K562 (cell line): ENCODE results near the gene LBHD2. TPM values are rescaled to one million over a fixed set of nuclear protein-coding genes. Genes with fewer than 3 reads are reported as not detected.
A peak's percentile ranks its signal among the peaks of the same experiment; 100 is the strongest.

Experiments
- ARID1B ChIP-seq: fragments of 450-650 bp; IDR thresholded peaks from 2 replicates; pipeline ENCODE4 v1.6.1; 2016; ENCODE audit warnings: antibody characterized with exemption, mild to moderate bottlenecking, inconsistent platforms
- ATF1 ChIP-seq, 2 experiments: fragments of 450-650 bp in 1 of 2; IDR thresholded peaks; 2 replicates each; pipeline ENCODE4 v1.6.1; 2016; ENCODE audit warnings: missing compliant biosample characterization in 1 of 2, missing genetic modification characterization in 1 of 2
- BHLHE40 ChIP-seq: IDR thresholded peaks from 2 replicates; pipeline ENCODE4 v1.6.1; 2011; ENCODE audit warnings: low read length, improper control_type of control experiment
- CXXC5 ChIP-seq: fragments of 250-450 bp; sonication (Bioruptor Pico); IDR thresholded peaks from 2 replicates; pipeline ENCODE4 v1.8.0; 2022; ENCODE audit warnings: inconsistent platforms, mild to moderate bottlenecking, moderate library complexity
- MAFG ChIP-seq: fragments of 450-650 bp; conservative IDR thresholded peaks from 2 replicates; pipeline ENCODE4 v1.6.1; 2016; ENCODE audit warnings: missing genetic modification characterization, missing compliant biosample characterization
- NFIC ChIP-seq: fragments of 450-650 bp; IDR thresholded peaks from 2 replicates; pipeline ENCODE4 v1.6.1; 2017; ENCODE audit warnings: mild to moderate bottlenecking, inconsistent platforms
- NFRKB ChIP-seq: fragments of 450-650 bp; IDR thresholded peaks from 2 replicates; pipeline ENCODE4 v1.6.1; 2016; ENCODE audit warnings: low read depth
- SLC30A9 ChIP-seq: fragments of 250-450 bp; sonication (Bioruptor Pico); IDR thresholded peaks from 2 replicates; pipeline ENCODE4 v1.8.0; 2022; ENCODE audit warnings: mild to moderate bottlenecking, moderate library complexity
- SMARCA4 ChIP-seq: fragments of 450-650 bp; IDR thresholded peaks from 2 replicates; pipeline ENCODE4 v1.6.1; 2016
- ZNF589 ChIP-seq: fragments of 200-800 bp; sonication (Bioruptor generic); IDR thresholded peaks from 2 replicates; pipeline ENCODE4 v1.6.1; 2016; ENCODE audit warnings: low read depth, missing genetic modification characterization, missing compliant biosample characterization
- ZNF830 ChIP-seq: fragments of 250-450 bp; sonication (Bioruptor Pico); IDR thresholded peaks from 2 replicates; pipeline ENCODE4 v1.5.0; 2021; ENCODE audit warnings: mild to moderate bottlenecking
- polyA plus RNA-seq, 8 experiments: library from polyadenylated mRNA; depleted of rRNA in 4 of 8; stranded (reverse) in 5 of 8; unstranded in 3 of 8; fragments of >200 nt; fragmentation: Nextera tagmentation in 2 of 8; fragmentation: Illumina TruSeq in 1 of 8; extraction: Ambion mirVana in 2 of 8; extraction: Trizol in 1 of 8; gene quantifications; 2 replicates each; pipeline versions ENCODE4 v1.2.1 to v1.2.3, GENCODE V29; 2011 to 2014; ENCODE audit warnings: inconsistent platforms in 1 of 8, missing spikeins in 1 of 8
- total RNA-seq, 7 experiments: library from RNA; depleted of rRNA in 6 of 7; stranded (reverse); fragments of >200 nt in 6 of 7; fragmentation: Illumina TruSeq in 2 of 7; extraction: Trizol in 2 of 7; gene quantifications; 2 replicates each; pipeline versions ENCODE4 v1.2.1 to v1.2.3, GENCODE V29; 2011 to 2021; ENCODE audit warnings: low replicate concordance in 1 of 7
- TF ChIP-seq, protein P1 (sequence below), 2 experiments: fragments of 450-650 bp in 1 of 2; sonication (generic) in 1 of 2; formaldehyde crosslinking in 1 of 2; IDR thresholded peaks in 1 of 2; conservative IDR thresholded peaks in 1 of 2; 2 replicates each; pipeline versions ENCODE4 v1.6.1 to v1.8.1; 2016 to 2023; ENCODE audit warnings: mild to moderate bottlenecking in 2 of 2, moderate library complexity in 2 of 2, inconsistent platforms in 1 of 2, missing genetic modification reagents in 1 of 2
- TF ChIP-seq, protein P2 (sequence below): fragments of 450-650 bp; IDR thresholded peaks from 2 replicates; pipeline ENCODE4 v1.7.0; 2016; ENCODE audit warnings: borderline replicate concordance
- TF ChIP-seq, protein P3 (sequence below): fragments of 200-800 bp; sonication (Bioruptor generic); IDR thresholded peaks from 2 replicates; pipeline ENCODE4 v1.6.1; 2017; ENCODE audit warnings: missing genetic modification characterization, missing compliant biosample characterization
- TF ChIP-seq, protein P4 (sequence below): fragments of 250-450 bp; sonication (Bioruptor Pico); IDR thresholded peaks from 2 replicates; pipeline ENCODE4 v1.6.1; 2021; ENCODE audit warnings: mild to moderate bottlenecking
- TF ChIP-seq, protein P5 (sequence below): fragments of 450-650 bp; IDR thresholded peaks from 2 replicates; pipeline ENCODE4 v1.7.1; 2018; ENCODE audit warnings: mild to moderate bottlenecking, low read depth; ENCODE audit not compliant: partially characterized antibody
- TF ChIP-seq, protein P6 (sequence below): fragments of 250-450 bp; sonication (Bioruptor Pico); IDR thresholded peaks from 2 replicates; pipeline ENCODE4 v1.8.0; 2022; ENCODE audit warnings: inconsistent platforms, mild to moderate bottlenecking, moderate library complexity, borderline replicate concordance

LBHD2 gene
- total and polyA plus RNA-seq, 9 of the 15 experiments (the other 6 are each of a cell fraction or from before 2014, with no cell fraction given) = not detected

DNA sequence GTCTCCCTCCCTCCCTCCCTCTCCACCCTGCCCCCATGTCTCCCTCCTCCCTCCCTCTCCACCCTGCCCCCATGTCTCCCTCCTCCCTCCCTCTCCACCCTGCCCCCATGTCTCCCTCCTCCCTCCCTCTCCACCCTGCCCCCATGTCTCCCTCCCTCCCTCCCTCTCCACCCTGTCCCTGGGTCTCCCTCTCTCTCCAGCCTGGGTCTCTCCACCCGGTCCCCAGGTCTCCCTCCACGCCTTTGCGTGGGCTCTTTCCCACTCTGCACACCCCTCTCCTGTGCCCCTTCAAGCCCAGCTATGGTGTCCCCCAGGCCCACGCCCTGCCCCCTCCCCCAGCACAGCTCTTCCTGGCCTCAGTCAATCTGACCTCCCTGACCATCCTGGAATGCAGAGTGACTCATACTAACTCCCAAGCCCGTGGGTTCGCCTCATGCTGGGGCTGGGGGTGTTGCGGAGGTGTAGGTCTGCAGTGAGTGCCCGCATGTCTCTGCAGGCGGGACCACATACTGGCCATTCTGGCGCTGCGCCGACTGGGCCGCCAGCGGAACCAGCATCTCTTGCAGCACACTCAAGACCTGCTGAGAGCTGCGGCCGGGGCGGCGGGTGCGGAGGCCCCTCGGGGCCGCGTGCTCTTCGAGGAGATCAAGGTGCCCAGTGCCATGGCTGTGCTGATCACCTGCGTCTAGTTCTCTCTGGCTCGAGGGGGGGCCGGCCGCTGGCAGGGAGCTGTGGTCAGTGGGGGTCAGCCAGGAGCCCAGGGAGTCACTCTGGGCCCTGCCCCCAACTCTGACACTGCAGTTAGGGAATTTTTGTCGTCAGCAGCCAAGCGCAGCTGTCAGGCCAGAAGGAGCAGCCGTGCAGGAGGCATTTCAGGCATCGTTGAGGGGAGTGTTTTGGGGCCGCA lies 25.8 kb downstream of the LBHD2 start (continued):
- TF ChIP-seq ARID1B (peak; percentile 69), MAFG (tag) (no peak), ZNF589 (no peak), ATF1 (CRISPR knock-in tag; IDR thresholded peaks at IDR 0.05) (no peak), ATF1 (tag; IDR thresholded peaks at IDR 0.05) (0 out of 2 replicates have a peak, but pooled peaks have one; percentile 31), NFIC (peak; percentile 71), ZNF830 (CRISPR knock-in tag) (no peak), SMARCA4 (peak; percentile 50; the same call in 1 of the 2 replicates), BHLHE40 (0 out of 2 replicates have a peak, but pooled peaks have one; percentile 2), SLC30A9 (no peak), NFRKB (0 out of 2 replicates have a peak, but pooled peaks have one; percentile 57), CXXC5 (CRISPR knock-in tag) (peak; percentile 41; the same call in 1 of the 2 replicates)
- TF ChIP-seq, protein P1, sequence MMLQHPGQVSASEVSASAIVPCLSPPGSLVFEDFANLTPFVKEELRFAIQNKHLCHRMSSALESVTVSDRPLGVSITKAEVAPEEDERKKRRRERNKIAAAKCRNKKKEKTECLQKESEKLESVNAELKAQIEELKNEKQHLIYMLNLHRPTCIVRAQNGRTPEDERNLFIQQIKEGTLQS (IDR thresholded peaks at IDR 0.05) = peak; percentile 89
- TF ChIP-seq, protein P1 (CRISPR knock-in tag; conservative IDR thresholded peaks at IDR 0.05) = no peak
- TF ChIP-seq, protein P2, sequence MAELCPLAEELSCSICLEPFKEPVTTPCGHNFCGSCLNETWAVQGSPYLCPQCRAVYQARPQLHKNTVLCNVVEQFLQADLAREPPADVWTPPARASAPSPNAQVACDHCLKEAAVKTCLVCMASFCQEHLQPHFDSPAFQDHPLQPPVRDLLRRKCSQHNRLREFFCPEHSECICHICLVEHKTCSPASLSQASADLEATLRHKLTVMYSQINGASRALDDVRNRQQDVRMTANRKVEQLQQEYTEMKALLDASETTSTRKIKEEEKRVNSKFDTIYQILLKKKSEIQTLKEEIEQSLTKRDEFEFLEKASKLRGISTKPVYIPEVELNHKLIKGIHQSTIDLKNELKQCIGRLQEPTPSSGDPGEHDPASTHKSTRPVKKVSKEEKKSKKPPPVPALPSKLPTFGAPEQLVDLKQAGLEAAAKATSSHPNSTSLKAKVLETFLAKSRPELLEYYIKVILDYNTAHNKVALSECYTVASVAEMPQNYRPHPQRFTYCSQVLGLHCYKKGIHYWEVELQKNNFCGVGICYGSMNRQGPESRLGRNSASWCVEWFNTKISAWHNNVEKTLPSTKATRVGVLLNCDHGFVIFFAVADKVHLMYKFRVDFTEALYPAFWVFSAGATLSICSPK = no peak
- TF ChIP-seq, protein P3, sequence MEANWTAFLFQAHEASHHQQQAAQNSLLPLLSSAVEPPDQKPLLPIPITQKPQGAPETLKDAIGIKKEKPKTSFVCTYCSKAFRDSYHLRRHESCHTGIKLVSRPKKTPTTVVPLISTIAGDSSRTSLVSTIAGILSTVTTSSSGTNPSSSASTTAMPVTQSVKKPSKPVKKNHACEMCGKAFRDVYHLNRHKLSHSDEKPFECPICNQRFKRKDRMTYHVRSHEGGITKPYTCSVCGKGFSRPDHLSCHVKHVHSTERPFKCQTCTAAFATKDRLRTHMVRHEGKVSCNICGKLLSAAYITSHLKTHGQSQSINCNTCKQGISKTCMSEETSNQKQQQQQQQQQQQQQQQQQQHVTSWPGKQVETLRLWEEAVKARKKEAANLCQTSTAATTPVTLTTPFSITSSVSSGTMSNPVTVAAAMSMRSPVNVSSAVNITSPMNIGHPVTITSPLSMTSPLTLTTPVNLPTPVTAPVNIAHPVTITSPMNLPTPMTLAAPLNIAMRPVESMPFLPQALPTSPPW = peak; percentile 44
- TF ChIP-seq, protein P4, sequence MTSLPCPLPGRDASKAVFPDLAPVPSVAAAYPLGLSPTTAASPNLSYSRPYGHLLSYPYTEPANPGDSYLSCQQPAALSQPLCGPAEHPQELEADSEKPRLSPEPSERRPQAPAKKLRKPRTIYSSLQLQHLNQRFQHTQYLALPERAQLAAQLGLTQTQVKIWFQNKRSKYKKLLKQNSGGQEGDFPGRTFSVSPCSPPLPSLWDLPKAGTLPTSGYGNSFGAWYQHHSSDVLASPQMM = no peak
- TF ChIP-seq, protein P5, sequence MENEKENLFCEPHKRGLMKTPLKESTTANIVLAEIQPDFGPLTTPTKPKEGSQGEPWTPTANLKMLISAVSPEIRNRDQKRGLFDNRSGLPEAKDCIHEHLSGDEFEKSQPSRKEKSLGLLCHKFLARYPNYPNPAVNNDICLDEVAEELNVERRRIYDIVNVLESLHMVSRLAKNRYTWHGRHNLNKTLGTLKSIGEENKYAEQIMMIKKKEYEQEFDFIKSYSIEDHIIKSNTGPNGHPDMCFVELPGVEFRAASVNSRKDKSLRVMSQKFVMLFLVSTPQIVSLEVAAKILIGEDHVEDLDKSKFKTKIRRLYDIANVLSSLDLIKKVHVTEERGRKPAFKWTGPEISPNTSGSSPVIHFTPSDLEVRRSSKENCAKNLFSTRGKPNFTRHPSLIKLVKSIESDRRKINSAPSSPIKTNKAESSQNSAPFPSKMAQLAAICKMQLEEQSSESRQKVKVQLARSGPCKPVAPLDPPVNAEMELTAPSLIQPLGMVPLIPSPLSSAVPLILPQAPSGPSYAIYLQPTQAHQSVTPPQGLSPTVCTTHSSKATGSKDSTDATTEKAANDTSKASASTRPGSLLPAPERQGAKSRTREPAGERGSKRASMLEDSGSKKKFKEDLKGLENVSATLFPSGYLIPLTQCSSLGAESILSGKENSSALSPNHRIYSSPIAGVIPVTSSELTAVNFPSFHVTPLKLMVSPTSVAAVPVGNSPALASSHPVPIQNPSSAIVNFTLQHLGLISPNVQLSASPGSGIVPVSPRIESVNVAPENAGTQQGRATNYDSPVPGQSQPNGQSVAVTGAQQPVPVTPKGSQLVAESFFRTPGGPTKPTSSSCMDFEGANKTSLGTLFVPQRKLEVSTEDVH = no peak
- TF ChIP-seq, protein P6, sequence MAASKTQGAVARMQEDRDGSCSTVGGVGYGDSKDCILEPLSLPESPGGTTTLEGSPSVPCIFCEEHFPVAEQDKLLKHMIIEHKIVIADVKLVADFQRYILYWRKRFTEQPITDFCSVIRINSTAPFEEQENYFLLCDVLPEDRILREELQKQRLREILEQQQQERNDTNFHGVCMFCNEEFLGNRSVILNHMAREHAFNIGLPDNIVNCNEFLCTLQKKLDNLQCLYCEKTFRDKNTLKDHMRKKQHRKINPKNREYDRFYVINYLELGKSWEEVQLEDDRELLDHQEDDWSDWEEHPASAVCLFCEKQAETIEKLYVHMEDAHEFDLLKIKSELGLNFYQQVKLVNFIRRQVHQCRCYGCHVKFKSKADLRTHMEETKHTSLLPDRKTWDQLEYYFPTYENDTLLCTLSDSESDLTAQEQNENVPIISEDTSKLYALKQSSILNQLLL (CRISPR knock-in tag) = no peak
